ENCODE data around the gene SNX9. TPM values are rescaled to one million over a fixed set of nuclear protein-coding genes. Genes with fewer than 3 reads are reported as not detected.

SNX9 gene
- polyA plus RNA-seq, 1 donor (not counting 4 experiments of a cell fraction or from before 2014, with no cell fraction given), result 37.8 TPM

GRCh38 chr6:157812425-157813171 lies 10.4 kb upstream of the SNX9 start:
- H4K20me1 ChIP-seq (ENCODE audit: control insufficient read depth, extremely low read depth, insufficient read depth, low read length), result no peaks in the 10 kb centered on the region
- H3K36me3 ChIP-seq (ENCODE audit: control insufficient read depth in 2 of 2, extremely low read depth in 1 of 2, insufficient read depth in 2 of 2, low read length in 2 of 2), result no peaks in the 10 kb centered on the region
- no peak for TF ChIP-seq CTCF (optimal IDR thresholded peaks at IDR 0.05 in 1 of 3, IDR thresholded peaks at IDR 0.05 in 1 of 3, conservative IDR thresholded peaks at IDR 0.05 in 1 of 3; ENCODE audit: extremely low read depth in 1 of 3, insufficient read depth in 2 of 3, low read length in 3 of 3)
- no peak for TF ChIP-seq EZH2 (IDR thresholded peaks at IDR 0.05; ENCODE audit: low read length)
- no peak overlapping the region for H3K9ac ChIP-seq (ENCODE audit: control insufficient read depth, extremely low read depth, insufficient read depth, low read length)
- no peak for DNase-seq (ENCODE audit: low read depth, low spot score)
- H3K27me3 ChIP-seq (ENCODE audit: control insufficient read depth, extremely low read depth, insufficient read depth, low read length), result no peaks in the 10 kb centered on the region
- no peaks in the 10 kb centered on the region for H3K79me2 ChIP-seq (ENCODE audit: control insufficient read depth, insufficient read depth, low read length)
- no peaks in the 10 kb centered on the region for H3K9me1 ChIP-seq (ENCODE audit: control insufficient read depth, extremely low read depth, insufficient read depth, low read length)
- H2AFZ ChIP-seq (ENCODE audit: control insufficient read depth, low read length), result no peak overlapping the region
- H3K9me3 ChIP-seq (ENCODE audit: control insufficient read depth, low read depth, low read length), result peaks cover 3% of the 10 kb centered on the region
- H3K4me3 ChIP-seq (ENCODE audit: control insufficient read depth in 2 of 3, extremely low read depth in 1 of 3, insufficient read depth in 2 of 3, low read depth in 1 of 3, low read length in 3 of 3), result no peak overlapping the region
- dilution Hi-C loops (cut with MboI; ENCODE audit: extremely low pct_ligation_motif_present, low sequenced_read_pairs), result no loop called here
- H3K4me1 ChIP-seq (ENCODE audit: control insufficient read depth, extremely low read depth, insufficient read depth, low read length), result peaks cover 4% of the 10 kb centered on the region
- H3K4me2 ChIP-seq (ENCODE audit: control insufficient read depth, extremely low read depth, insufficient read depth, low read depth, low read length), result no peak overlapping the region
- no peak for FAIRE-seq
- H3K27ac ChIP-seq (ENCODE audit: control insufficient read depth, insufficient read depth, low read length), result no peak overlapping the region

- Histone ChIP-seq H4K20me1 (ENCODE audit: control insufficient read depth, extremely low read depth, insufficient read depth, low read length) (no peaks in the 10 kb centered on the region), H3K4me3 (ENCODE audit: control insufficient read depth in 2 of 3, extremely low read depth in 1 of 3, insufficient read depth in 2 of 3, low read depth in 1 of 3, low read length in 3 of 3) (no peak overlapping the region), H2AFZ (ENCODE audit: control insufficient read depth, low read length) (no peak overlapping the region), H3K27me3 (ENCODE audit: control insufficient read depth, extremely low read depth, insufficient read depth, low read length) (no peaks in the 10 kb centered on the region), H3K27ac (ENCODE audit: control insufficient read depth, insufficient read depth, low read length) (no peak overlapping the region), H3K4me2 (ENCODE audit: control insufficient read depth, extremely low read depth, insufficient read depth, low read depth, low read length) (no peak overlapping the region), H3K36me3 (ENCODE audit: control insufficient read depth in 2 of 2, extremely low read depth in 1 of 2, insufficient read depth in 2 of 2, low read length in 2 of 2) (no peaks in the 10 kb centered on the region), H3K9ac (ENCODE audit: control insufficient read depth, extremely low read depth, insufficient read depth, low read length) (no peak overlapping the region), H3K79me2 (ENCODE audit: control insufficient read depth, insufficient read depth, low read length) (no peaks in the 10 kb centered on the region), H3K9me3 (ENCODE audit: control insufficient read depth, low read depth, low read length) (peaks cover 3% of the 10 kb centered on the region), H3K4me1 (ENCODE audit: control insufficient read depth, extremely low read depth, insufficient read depth, low read length) (peaks cover 4% of the 10 kb centered on the region), H3K9me1 (ENCODE audit: control insufficient read depth, extremely low read depth, insufficient read depth, low read length) (no peaks in the 10 kb centered on the region)
- no peak for FAIRE-seq
- DNase-seq (ENCODE audit: low read depth, low spot score), result no peak
- no peak for TF ChIP-seq CTCF (optimal IDR thresholded peaks at IDR 0.05 in 1 of 3, IDR thresholded peaks at IDR 0.05 in 1 of 3, conservative IDR thresholded peaks at IDR 0.05 in 1 of 3; ENCODE audit: extremely low read depth in 1 of 3, insufficient read depth in 2 of 3, low read length in 3 of 3)
- no peak for TF ChIP-seq EZH2 (IDR thresholded peaks at IDR 0.05; ENCODE audit: low read length)
- dilution Hi-C loops (cut with MboI; ENCODE audit: extremely low pct_ligation_motif_present, low sequenced_read_pairs), result no loop called here
Measured at GRCh38 chr6:157813191-157813590, 9.9 kb upstream of the SNX9 start.
